ENCODE measurements around the gene SLA2. TPM values are rescaled to one million over a fixed set of nuclear protein-coding genes. Genes with fewer than 3 reads are reported as not detected.
A peak's percentile ranks its signal among the peaks of the same experiment; 100 is the strongest.
"Not testable (repeated sequence)": the region's sequence is repeated elsewhere in the genome, so short reads cannot be mapped to it uniquely, and the experiment has no call there.

Gene SLA2
- total RNA-seq = 0.12 TPM

- ATAC-seq = peak; percentile 27
These were observed at the start of gene SLA2 for GRCh38 chr20:36645998-36646397. TSS of gene SLA2 (minus strand) at chr20:36646196. CDS start at chr20:36641335, 4,861 bp downstream.

GRCh38 chr20:36695467-36695866 is 49.5 kb upstream of the SLA2 start:
- not testable (repeated sequence) for ATAC-seq

- ATAC-seq = peak; percentile 77
These were observed 42.6 kb upstream of the SLA2 start for GRCh38 chr20:36688630-36689029.

- ATAC-seq = peak; percentile 20
These were observed 41.9 kb upstream of the SLA2 start for GRCh38 chr20:36687850-36688249.

GRCh38 chr20:36686944-36687343 is 40.9 kb upstream of the SLA2 start:
- no peak for ATAC-seq

- no peak for ATAC-seq
These were observed 40.5 kb upstream of the SLA2 start for GRCh38 chr20:36686504-36686903.

- no peak for ATAC-seq
These were observed 38.8 kb upstream of the SLA2 start for GRCh38 chr20:36684747-36685146.

- no peak for ATAC-seq
These were observed 36.3 kb upstream of the SLA2 start for GRCh38 chr20:36682311-36682710.

- ATAC-seq = peak; percentile 20
These were observed 31.4 kb upstream of the SLA2 start for GRCh38 chr20:36677422-36677771.

- ATAC-seq = no peak
These were observed 30.9 kb upstream of the SLA2 start for GRCh38 chr20:36676701-36677421.

- ATAC-seq = not testable (repeated sequence)
These were observed 29.5 kb upstream of the SLA2 start for GRCh38 chr20:36675545-36675944.

GRCh38 chr20:36672991-36673390 is 27.0 kb upstream of the SLA2 start:
- no peak for ATAC-seq

- ATAC-seq = no peak
These were observed 24.8 kb upstream of the SLA2 start for GRCh38 chr20:36670665-36671357.

GRCh38 chr20:36666181-36666740 is 20.3 kb upstream of the SLA2 start:
- ATAC-seq = peak; percentile 83

GRCh38 chr20:36663031-36663430 is 17.0 kb upstream of the SLA2 start:
- ATAC-seq = no peak

GRCh38 chr20:36658300-36658699 is 12.3 kb upstream of the SLA2 start:
- no peak for ATAC-seq

GRCh38 chr20:36656733-36657132 is 10.7 kb upstream of the SLA2 start:
- ATAC-seq = no peak

GRCh38 chr20:36655004-36655403 is 9.0 kb upstream of the SLA2 start:
- ATAC-seq = no peak

GRCh38 chr20:36654506-36654905 is 8.5 kb upstream of the SLA2 start:
- no peak for ATAC-seq

GRCh38 chr20:36653456-36653855 is 7.5 kb upstream of the SLA2 start:
- no peak for ATAC-seq

GRCh38 chr20:36647196-36648121 is 1.5 kb upstream of the SLA2 start:
- ATAC-seq = no peak

- no peak for ATAC-seq
These were observed 682 bp upstream of the SLA2 start for GRCh38 chr20:36646678-36647077.

GRCh38 chr20:36645353-36645752 is 643 bp downstream of the SLA2 start:
- no peak for ATAC-seq

Measured in esophagus mucosa (tissue), 1 donor.